B cell (primary cell): ENCODE measurements around the gene ARHGAP25. TPM values are rescaled to one million over a fixed set of nuclear protein-coding genes. Genes with fewer than 3 reads are reported as not detected.

Source experiments
- ATAC-seq: fragments of 200-7000 bp; cut with Tn5 transposase; one replicate; pipeline ENCODE4 v1.10.0; 2021; ENCODE audit warnings: low read depth, mild to moderate bottlenecking, moderate number of reproducible peaks, moderate library complexity
- CTCF ChIA-PET: fragments of 350-600 bp; sonication (Branson Sonifier 250); formaldehyde crosslinking; loops from one replicate; lab custom pipeline; 2021; ENCODE audit warnings: antibody characterized with exemption, inconsistent platforms; lab: Charles Lee
- POLR2A ChIA-PET: fragments of 350-600 bp; sonication (Branson Sonifier 250); formaldehyde crosslinking; loops from one replicate; lab custom pipeline; 2021; ENCODE audit warnings: antibody characterized with exemption; lab: Charles Lee
- DNase-seq: peaks from one replicate; pipeline ENCODE4 v3.0.0; 2013
- H2AFZ ChIP-seq: 2 replicates; pipeline ENCODE4 v1.6.1; 2012; ENCODE audit warnings: mild to moderate bottlenecking, low read depth, low read length; ENCODE audit not compliant: insufficient read depth, poor library complexity, severe bottlenecking
- H3K27ac ChIP-seq, 2 donors: 1 replicate in 1 of 2; 2 replicates in 1 of 2; pipeline ENCODE4 v1.5.1; 2012 to 2013; ENCODE audit warnings: low read length in 2 of 2, mild to moderate bottlenecking in 2 of 2, moderate library complexity in 1 of 2
- H3K27me3 ChIP-seq, 4 experiments: fragments of 200-600 bp in 1 of 4; sonication (generic) in 1 of 4; replicated peaks in 1 of 4; 1 replicate in 2 of 4; 2 replicates in 2 of 4; pipeline versions ENCODE4 v1.6.1 to v1.7.0; 2013 to 2016; ENCODE audit warnings: low read length in 3 of 4, mild to moderate bottlenecking in 2 of 4, mixed read lengths in 1 of 4, moderate library complexity in 1 of 4; ENCODE audit not compliant: insufficient read depth in 4 of 4, control insufficient read depth in 3 of 4; ENCODE audit errors: control extremely low read depth in 1 of 4
- H3K36me3 ChIP-seq, 2 experiments: replicated peaks in 1 of 2; 1 replicate in 1 of 2; 2 replicates in 1 of 2; pipeline versions ENCODE4 v1.6.1 to v1.7.1; 2013; ENCODE audit warnings: low read length in 1 of 2; ENCODE audit not compliant: insufficient read depth in 2 of 2, control insufficient read depth in 1 of 2; ENCODE audit errors: control extremely low read depth in 1 of 2, extremely low read depth in 1 of 2
- H3K4me1 ChIP-seq, 2 donors: fragments of 200-600 bp in 1 of 2; sonication (generic) in 1 of 2; 1 replicate in 1 of 2; 2 replicates in 1 of 2; pipeline versions ENCODE4 v1.5.1 to v1.6.1; 2013 to 2017; ENCODE audit warnings: low read length in 2 of 2; ENCODE audit not compliant: control insufficient read depth in 2 of 2, insufficient read depth in 2 of 2
- H3K4me2 ChIP-seq: replicated peaks from 2 replicates; pipeline ENCODE3; 2012; ENCODE audit warnings: mild to moderate bottlenecking, low read depth, low read length; ENCODE audit not compliant: poor library complexity, severe bottlenecking
- H3K4me3 ChIP-seq, 5 experiments: fragments of 200-600 bp in 1 of 5; sonication (generic) in 1 of 5; 1 replicate in 3 of 5; 2 replicates in 2 of 5; pipeline versions ENCODE4 v1.5.1 to v1.7.0; 2011 to 2016; ENCODE audit warnings: low read length in 4 of 5, mild to moderate bottlenecking in 4 of 5, low read depth in 2 of 5, control low read depth in 1 of 5, moderate library complexity in 1 of 5; ENCODE audit not compliant: insufficient read depth in 1 of 5; ENCODE audit errors: control extremely low read depth in 1 of 5, extremely low read depth in 1 of 5
- H3K79me2 ChIP-seq: fragments of 200-600 bp; sonication (generic); one replicate; pipeline ENCODE4 v1.6.0; 2016; ENCODE audit warnings: low read length; ENCODE audit not compliant: control insufficient read depth, insufficient read depth
- H3K9ac ChIP-seq: fragments of 200-600 bp; sonication (generic); 2 replicates; pipeline ENCODE4 v1.6.1; 2017; ENCODE audit warnings: mild to moderate bottlenecking, low read length, moderate library complexity
- H3K9me3 ChIP-seq, 3 donors: one replicate each; pipeline versions ENCODE4 v1.6.1 to v1.7.1; 2013; ENCODE audit warnings: low read length in 2 of 3; ENCODE audit not compliant: control insufficient read depth in 2 of 3, insufficient read depth in 1 of 3; ENCODE audit errors: control extremely low read depth in 1 of 3
- H4K20me1 ChIP-seq: 2 replicates; pipeline ENCODE4 v1.6.0; 2012; ENCODE audit warnings: mild to moderate bottlenecking, low read length; ENCODE audit not compliant: insufficient read depth, control insufficient read depth, poor library complexity, severe bottlenecking
- H3K27ac Mint-ChIP-seq: one replicate; pipeline ENCODE4 v1.8.0; 2021; ENCODE audit warnings: mixed read lengths
- H3K27me3 Mint-ChIP-seq: one replicate; pipeline ENCODE4 v1.8.0; 2021; ENCODE audit warnings: mixed read lengths
- H3K4me1 Mint-ChIP-seq: one replicate; pipeline ENCODE4 v1.8.0; 2021; ENCODE audit warnings: mixed read lengths
- H3K4me3 Mint-ChIP-seq: one replicate; pipeline ENCODE4 v1.8.0; 2021; ENCODE audit warnings: mixed read lengths
- H3K9me3 Mint-ChIP-seq: one replicate; pipeline ENCODE4 v1.8.0; 2022; ENCODE audit warnings: mixed read lengths; ENCODE audit not compliant: insufficient read depth
- CTCF ChIP-seq: fragments of 200-600 bp; IDR thresholded peaks from one replicate; pipeline ENCODE4 v1.8.0; 2022; ENCODE audit warnings: antibody characterized with exemption, mild to moderate bottlenecking
- EZH2 ChIP-seq: IDR thresholded peaks from 2 replicates; pipeline ENCODE4 v1.6.1; 2012; ENCODE audit warnings: borderline replicate concordance, low read depth, mild to moderate bottlenecking, moderate library complexity, low read length; ENCODE audit not compliant: insufficient read depth, poor library complexity, severe bottlenecking
- WGBS: methylation state at CpG from one replicate; pipeline ENCODE4 v1.1.5; 2013; ENCODE audit warnings: missing lambda C conversion rate; ENCODE audit not compliant: insufficient coverage; 5-methylcytosine and 5-hydroxymethylcytosine counted together
- intact Hi-C: fragments of 100-400 bp; cut with micrococcal nuclease; formaldehyde crosslinking; loops from one replicate; pipeline ENCODE4 v1.10.0; 2022
- polyA plus RNA-seq: library from polyadenylated mRNA; depleted of rRNA; stranded (reverse); fragments of >200 nt; gene quantifications from 2 replicates; pipeline ENCODE4 v1.2.3, GENCODE V29; 2012
- total RNA-seq, 2 donors: library from RNA; stranded (reverse); fragments of 120-200 nt in 1 of 2; gene quantifications; 1 replicate in 1 of 2; 2 replicates in 1 of 2; pipeline versions ENCODE4 v1.2.3 to v1.2.4, GENCODE V29; 2013 to 2022

ARHGAP25 gene
- total and polyA plus RNA-seq, 2 donors (not counting 1 experiment from before 2014, with no cell fraction given), result 97.9 to 207 TPM

GRCh38 chr2:68727683-68728375 lies 6.8 kb upstream of the ARHGAP25 start:
- peaks cover 6% of the 10 kb centered on the region for H3K79me2 ChIP-seq
- intact Hi-C loops, result loop anchor here (1.0 to 5.0 kb wide), 3 partner anchors 13 to 61 kb away; no protein-coding TSS in a partner anchor
- Mint-ChIP-seq H3K9me3 (no peaks in the 10 kb centered on the region), H3K4me3 (peak overlapping the region; percentile 49), H3K27ac (peak overlapping the region; percentile 82), H3K4me1 (peaks cover 60% of the 10 kb centered on the region), H3K27me3 (no peaks in the 10 kb centered on the region)
- peak overlapping the region in 1 of 5 experiments; percentile 4 for H3K4me3 ChIP-seq
- peak overlapping the region in 1 of 2 donors; percentile 52 for H3K27ac ChIP-seq
- no peak overlapping the region for H2AFZ ChIP-seq
- H3K36me3 ChIP-seq, result no peaks in the 10 kb centered on the region
- H3K4me1 ChIP-seq, result peaks cover 31 to 53% of the 10 kb centered on the region in 2 donors
- DNase-seq (no peak), ATAC-seq (no peak)
- no peaks in the 10 kb centered on the region for H3K27me3 ChIP-seq
- ChIA-PET CTCF (interaction anchor here (0.6 to 3.1 kb wide), 7 partner anchors 11 to 199 kb away, joined by 3 to 12 read pairs (median 5); no protein-coding TSS in a partner anchor), POLR2A (no interaction called here)
- no peak for TF ChIP-seq EZH2
- H3K9me3 ChIP-seq, result peaks cover 0 to 5% (median 0%) of the 10 kb centered on the region in 3 donors
- no peak overlapping the region for H3K9ac ChIP-seq
- peak overlapping the region; percentile 57 for H3K4me2 ChIP-seq
- H4K20me1 ChIP-seq, result no peaks in the 10 kb centered on the region
- no CpG with 5 or more reads among the region's 6 CpGs for WGBS

DNA sequence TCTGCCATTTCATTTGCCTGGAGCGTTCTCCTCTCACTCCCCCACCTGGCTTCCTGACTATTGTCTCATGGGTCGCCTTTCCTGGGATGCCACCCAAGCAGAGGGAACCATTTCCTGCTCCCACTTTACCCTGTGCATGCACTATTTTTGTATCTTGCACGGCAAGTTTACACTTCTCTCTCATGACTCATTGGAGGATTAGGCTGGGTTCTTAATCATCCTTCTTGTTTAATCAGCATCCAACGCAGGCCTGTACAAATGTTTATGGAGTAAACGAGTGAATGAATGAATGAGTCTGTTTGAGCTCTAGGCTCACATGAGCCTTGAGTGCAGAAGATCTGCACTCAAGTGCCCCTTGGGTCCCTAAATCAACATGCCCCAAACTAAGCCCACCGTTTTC lies 3.8 kb upstream of the ARHGAP25 start:
- H3K9ac ChIP-seq, result no peak overlapping the region
- no peak for DNase-seq
- no peak overlapping the region for H3K27ac ChIP-seq
- H3K79me2 ChIP-seq, result peaks cover 9% of the 10 kb centered on the region
- no peak overlapping the region for H3K4me2 ChIP-seq
- no peaks in the 10 kb centered on the region for H3K27me3 ChIP-seq
- CTCF ChIA-PET, result interaction anchor here (2.2 to 4.2 kb wide), 2 partner anchors 20 to 21 kb away, joined by 8 to 24 read pairs; no protein-coding TSS in a partner anchor
- WGBS, result 93% methylated on average over 5 of the region's 6 CpGs
- intact Hi-C loops, result no loop called here
- peak overlapping the region; percentile 2 for H3K27ac Mint-ChIP-seq
- POLR2A ChIA-PET, result no interaction called here
- peaks cover 0 to 5% (median 0%) of the 10 kb centered on the region in 3 donors for H3K9me3 ChIP-seq
- TF ChIP-seq EZH2 (no peak), CTCF (no peak)
- no peaks in the 10 kb centered on the region for H3K36me3 ChIP-seq
- no peaks in the 10 kb centered on the region for H3K27me3 Mint-ChIP-seq
- no peak for ATAC-seq
- no peaks in the 10 kb centered on the region for H3K9me3 Mint-ChIP-seq
- no peak overlapping the region for H3K4me3 ChIP-seq
- no peak overlapping the region for H2AFZ ChIP-seq
- peaks cover 46 to 61% of the 10 kb centered on the region in 2 donors for H3K4me1 ChIP-seq
- H4K20me1 ChIP-seq, result no peaks in the 10 kb centered on the region
- no peak overlapping the region for H3K4me3 Mint-ChIP-seq
- H3K4me1 Mint-ChIP-seq, result peaks cover 44% of the 10 kb centered on the region
